Body of pancreas (tissue), 4 donors: ENCODE results near the gene GDF3.

Experiments used
- CTCF ChIP-seq, 7 experiments: fragments of 450-650 bp in 4 of 7; fragments of 200-600 bp in 3 of 7; sonication (generic) in 3 of 7; IDR thresholded peaks; one replicate each; pipeline ENCODE4 v1.5.1; 2016 to 2019; ENCODE audit warnings: antibody characterized with exemption in 7 of 7
- POLR2A ChIP-seq, 3 donors: fragments of 450-650 bp; IDR thresholded peaks; one replicate each; pipeline ENCODE4 v1.6.1; 2016; ENCODE audit warnings: antibody characterized with exemption in 3 of 3, mild to moderate bottlenecking in 2 of 3

- no peak for TF ChIP-seq CTCF (IDR thresholded peaks at IDR 0.05)
- TF ChIP-seq POLR2A (IDR thresholded peaks at IDR 0.05) = no peak
Measured at GRCh38 chr12:7679251-7680045, 16.1 kb downstream of the GDF3 start.
